IMR-90 (cell line): ENCODE data around the gene NGB. TPM values are rescaled to one million over a fixed set of nuclear protein-coding genes. Genes with fewer than 3 reads are reported as not detected.

Experiments used
- ATAC-seq: fragments of 200-7000 bp; cut with Tn5 transposase; 2 replicates; pipeline ENCODE4 v1.9.1; 2020; ENCODE audit warnings: low read depth, mild to moderate bottlenecking, moderate library complexity
- BruUV-seq: library from RNA; stranded (reverse); fragments of 400-500 nt; replicated peaks from 2 replicates; lab custom pipeline; 2021; lab: Mats Ljungman, UMichigan
- CTCF ChIA-PET: fragments of 300-600 bp; formaldehyde crosslinking; extraction: SDS; loops from one replicate; lab custom pipeline; 2021; ENCODE audit warnings: antibody characterized with exemption; lab: Yijun Ruan, JAX
- POLR2A ChIA-PET: fragments of 300-600 bp; sonication (Branson Sonifier 250); formaldehyde crosslinking; loops from one replicate; lab custom pipeline; 2022; ENCODE audit warnings: antibody characterized with exemption; ENCODE audit not compliant: unreplicated experiment; lab: Charles Lee
- DNase-seq: peaks from one replicate; pipeline ENCODE4 v3.0.0; 2013
- H2AFZ ChIP-seq: replicated peaks from 2 replicates; pipeline ENCODE3; 2013; ENCODE audit warnings: low read length, mild to moderate bottlenecking; ENCODE audit not compliant: poor library complexity
- H2AK5ac ChIP-seq: 2 replicates; pipeline ENCODE4 v1.6.1; 2013; ENCODE audit warnings: low read depth, low read length, inconsistent platforms
- H2AK9ac ChIP-seq: replicated peaks from 2 replicates; pipeline ENCODE3; 2013; ENCODE audit warnings: mild to moderate bottlenecking, low read depth, low read length, moderate library complexity; ENCODE audit not compliant: poor library complexity
- H2BK120ac ChIP-seq: 2 replicates; pipeline ENCODE4 v1.6.1; 2013; ENCODE audit warnings: low read depth, low read length, inconsistent platforms
- H2BK15ac ChIP-seq: 3 replicates; pipeline ENCODE4 v1.6.1; 2013; ENCODE audit warnings: low read depth, low read length, inconsistent platforms
- H2BK20ac ChIP-seq: 2 replicates; pipeline ENCODE4 v1.6.1; 2013; ENCODE audit warnings: low read depth, mild to moderate bottlenecking, inconsistent platforms, low read length, moderate library complexity
- H2BK5ac ChIP-seq: 2 replicates; pipeline ENCODE4 v1.6.1; 2013; ENCODE audit warnings: mild to moderate bottlenecking, low read depth, low read length, inconsistent platforms; ENCODE audit not compliant: poor library complexity, severe bottlenecking
- H3K14ac ChIP-seq: replicated peaks from 2 replicates; pipeline ENCODE4 v1.6.1; 2013; ENCODE audit warnings: low read depth, low read length, inconsistent platforms
- H3K18ac ChIP-seq: 2 replicates; pipeline ENCODE4 v1.6.1; 2013; ENCODE audit warnings: low read depth, low read length, control low read depth
- H3K23ac ChIP-seq: 2 replicates; pipeline ENCODE4 v1.6.1; 2013; ENCODE audit warnings: low read depth, low read length, inconsistent platforms
- H3K27ac ChIP-seq: 2 replicates; pipeline ENCODE4 v1.5.1; 2013; ENCODE audit warnings: mild to moderate bottlenecking, control low read depth, low read length; ENCODE audit not compliant: insufficient read depth
- H3K27me3 ChIP-seq: 2 replicates; pipeline ENCODE4 v1.6.1; 2013; ENCODE audit warnings: low read length; ENCODE audit not compliant: control insufficient read depth, insufficient read depth
- H3K36me3 ChIP-seq: 2 replicates; pipeline ENCODE4 v1.6.1; 2013; ENCODE audit warnings: low read length, mixed read lengths; ENCODE audit not compliant: control insufficient read depth, insufficient read depth
- H3K4ac ChIP-seq: 2 replicates; pipeline ENCODE4 v1.6.1; 2013; ENCODE audit warnings: low read depth, low read length, inconsistent platforms
- H3K4me1 ChIP-seq: 2 replicates; pipeline ENCODE4 v1.6.1; 2013; ENCODE audit warnings: low read length, mixed read lengths; ENCODE audit not compliant: control insufficient read depth, insufficient read depth
- H3K4me2 ChIP-seq: 2 replicates; pipeline ENCODE4 v1.6.1; 2013; ENCODE audit warnings: low read depth, mild to moderate bottlenecking, control low read depth, low read length, moderate library complexity
- H3K4me3 ChIP-seq: 2 replicates; pipeline ENCODE4 v1.5.1; 2013; ENCODE audit warnings: low read depth, mild to moderate bottlenecking, control low read depth, low read length, moderate library complexity; ENCODE audit not compliant: insufficient read depth
- H3K56ac ChIP-seq: 2 replicates; pipeline ENCODE4 v1.6.1; 2013; ENCODE audit warnings: low read length, inconsistent platforms; ENCODE audit not compliant: insufficient read depth; ENCODE audit errors: extremely low read depth
- H3K79me1 ChIP-seq, 2 experiments: 2 replicates each; pipeline ENCODE4 v1.6.1; 2013; ENCODE audit warnings: low read length in 2 of 2, inconsistent platforms in 1 of 2, low read depth in 1 of 2
- H3K9ac ChIP-seq: 2 replicates; pipeline ENCODE4 v1.6.1; 2013; ENCODE audit warnings: low read depth, low read length, control low read depth
- H3K9me1 ChIP-seq: 2 replicates; pipeline ENCODE4 v1.6.1; 2013; ENCODE audit warnings: low read length, inconsistent platforms; ENCODE audit not compliant: insufficient read depth
- H3K9me3 ChIP-seq: 2 replicates; pipeline ENCODE4 v1.6.1; 2013; ENCODE audit warnings: low read length; ENCODE audit not compliant: control insufficient read depth, insufficient read depth
- H4K20me1 ChIP-seq: 2 replicates; pipeline ENCODE4 v1.6.1; 2013; ENCODE audit warnings: low read length, inconsistent platforms; ENCODE audit not compliant: insufficient read depth
- H4K5ac ChIP-seq: 2 replicates; pipeline ENCODE4 v1.6.1; 2013; ENCODE audit warnings: mild to moderate bottlenecking, low read depth, low read length, control low read depth
- H4K8ac ChIP-seq, 2 experiments: 2 replicates each; pipeline ENCODE4 v1.6.1; 2013; ENCODE audit warnings: low read depth in 2 of 2, low read length in 2 of 2, control low read depth in 1 of 2, inconsistent platforms in 1 of 2
- H4K91ac ChIP-seq: 2 replicates; pipeline ENCODE4 v1.6.1; 2013; ENCODE audit warnings: low read depth, low read length, inconsistent platforms; ENCODE audit not compliant: insufficient read depth
- BHLHE40 ChIP-seq: fragments of 150-350 bp; IDR thresholded peaks from 2 replicates; pipeline ENCODE4 v1.6.1; 2016; ENCODE audit warnings: mild to moderate bottlenecking, low read depth, low read length
- CEBPB ChIP-seq: IDR thresholded peaks from 2 replicates; pipeline ENCODE4 v1.6.1; 2012; ENCODE audit warnings: low read depth, low read length, improper control_type of control experiment
- CHD1 ChIP-seq: IDR thresholded peaks from 2 replicates; pipeline ENCODE4 v1.6.1; 2012; ENCODE audit warnings: low read depth, low read length, improper control_type of control experiment
- CTCF ChIP-seq: conservative IDR thresholded peaks from 2 replicates; pipeline ENCODE4 v1.5.1; 2012; ENCODE audit warnings: mild to moderate bottlenecking, low read depth, low read length, improper control_type of control experiment
- ELK1 ChIP-seq: fragments of 150-350 bp; IDR thresholded peaks from 2 replicates; pipeline ENCODE4 v1.6.1; 2016; ENCODE audit warnings: low read depth, mild to moderate bottlenecking, low read length, moderate library complexity, borderline replicate concordance
- FOS ChIP-seq: fragments of 150-350 bp; IDR thresholded peaks from 2 replicates; pipeline ENCODE4 v1.6.1; 2016; ENCODE audit warnings: low read depth, low read length
- MAFK ChIP-seq: IDR thresholded peaks from 2 replicates; pipeline ENCODE4 v1.6.1; 2012; ENCODE audit warnings: low read depth, low read length, improper control_type of control experiment
- MAZ ChIP-seq: IDR thresholded peaks from 2 replicates; pipeline ENCODE4 v1.6.1; 2012; ENCODE audit warnings: low read depth, mild to moderate bottlenecking, low read length, improper control_type of control experiment, moderate library complexity, borderline replicate concordance
- MXI1 ChIP-seq: IDR thresholded peaks from 2 replicates; pipeline ENCODE4 v1.6.1; 2012; ENCODE audit warnings: low read depth, mild to moderate bottlenecking, low read length, moderate library complexity, borderline replicate concordance
- NFE2L2 ChIP-seq: fragments of 150-350 bp; IDR thresholded peaks from 2 replicates; pipeline ENCODE4 v1.6.1; 2016; ENCODE audit warnings: low read depth, mild to moderate bottlenecking, low read length
- POLR2A ChIP-seq: IDR thresholded peaks from 2 replicates; pipeline ENCODE4 v1.6.1; 2012; ENCODE audit warnings: mild to moderate bottlenecking, low read depth, low read length
- RAD21 ChIP-seq: IDR thresholded peaks from 2 replicates; pipeline ENCODE4 v1.6.1; 2012; ENCODE audit warnings: low read length, improper control_type of control experiment
- RCOR1 ChIP-seq: IDR thresholded peaks from 2 replicates; pipeline ENCODE4 v1.6.1; 2012; ENCODE audit warnings: mild to moderate bottlenecking, low read length, improper control_type of control experiment; ENCODE audit not compliant: insufficient replicate concordance
- RFX5 ChIP-seq: IDR thresholded peaks from 2 replicates; pipeline ENCODE4 v1.8.0; 2012; ENCODE audit warnings: low read depth, mild to moderate bottlenecking, low read length, moderate library complexity
- SMC3 ChIP-seq: fragments of 150-350 bp; IDR thresholded peaks from 2 replicates; pipeline ENCODE4 v1.6.1; 2016; ENCODE audit warnings: low read depth, mild to moderate bottlenecking, antibody characterized with exemption, low read length, moderate library complexity
- USF2 ChIP-seq: fragments of 150-350 bp; IDR thresholded peaks from 2 replicates; pipeline ENCODE4 v1.6.1; 2017; ENCODE audit warnings: mild to moderate bottlenecking, antibody characterized with exemption, low read length, low read depth
- WGBS, 2 experiments: methylation state at CpG; one replicate each; pipeline versions ENCODE4 v1.1.5 to v1.1.7; 2013; ENCODE audit warnings: missing lambda C conversion rate in 2 of 2; ENCODE audit not compliant: insufficient read length in 1 of 2; ENCODE audit errors: extremely low coverage in 2 of 2; 5-methylcytosine and 5-hydroxymethylcytosine counted together
- dilution Hi-C: fragments of 300-500 bp; cut with HindIII; formaldehyde crosslinking; loops from one replicate; pipeline ENCODE4 v1.14.3; 2018; ENCODE audit warnings: low sequenced_read_pairs; ENCODE audit not compliant: unreplicated experiment
- in situ Hi-C: fragments of 300-500 bp; cut with MboI; formaldehyde crosslinking; loops from 3 replicates; pipeline ENCODE4 v1.14.3; 2019; ENCODE audit warnings: low sequenced_read_pairs, inconsistent platforms, mixed read lengths
- intact Hi-C: fragments of 100-400 bp; cut with micrococcal nuclease; formaldehyde crosslinking; loops from 2 replicates; pipeline ENCODE4 v1.10.0; 2022
- polyA plus RNA-seq, 3 experiments: library from polyadenylated mRNA; depleted of rRNA; stranded (reverse); fragments of >200 nt; gene quantifications; 2 replicates each; pipeline ENCODE4 v1.2.3, GENCODE V29; 2012; ENCODE audit warnings: low replicate concordance in 1 of 3
- total RNA-seq: library from RNA; depleted of rRNA; stranded (reverse); fragments of >200 nt; gene quantifications from 2 replicates; pipeline ENCODE4 v1.2.3, GENCODE V29; 2012

The NGB gene
- total and polyA plus RNA-seq, 2 of the 4 experiments (the other 2 are of a cell fraction): not detected

GRCh38 chr14:77301103-77301502 is 30.1 kb upstream of the NGB start:
- Histone ChIP-seq H2BK5ac (no peak overlapping the region), H3K36me3 (peaks cover 9% of the 10 kb centered on the region), H3K18ac (no peak overlapping the region), H3K4me2 (no peak overlapping the region), H3K79me1 (peaks cover 6 to 15% of the 10 kb centered on the region in 2 experiments), H3K27me3 (no peaks in the 10 kb centered on the region), H3K9me1 (peaks cover 15% of the 10 kb centered on the region), H3K56ac (no peak overlapping the region), H3K14ac (no peak overlapping the region), H2BK20ac (no peak overlapping the region), H3K4me3 (no peak overlapping the region), H2AK9ac (peak overlapping the region; percentile 37), H4K8ac (no peak overlapping the region), H3K23ac (no peak overlapping the region), H3K4ac (peak overlapping the region; percentile 7; the same call in 1 of the 2 replicates), H4K20me1 (peaks cover 9% of the 10 kb centered on the region; the same call in 1 of the 2 replicates), H2AK5ac (peak overlapping the region; percentile 76), H2BK120ac (peak overlapping the region; percentile 22; the same call in 1 of the 2 replicates), H3K27ac (no peak overlapping the region), H2AFZ (peak overlapping the region; percentile 51), H4K91ac (no peak overlapping the region), H3K9me3 (no peaks in the 10 kb centered on the region), H3K4me1 (peaks cover 10% of the 10 kb centered on the region), H3K9ac (no peak overlapping the region), H4K5ac (no peak overlapping the region), H2BK15ac (no peak overlapping the region)
- CTCF ChIA-PET: interaction anchor here (0.8 to 7.0 kb wide), 5 partner anchors 13 to 137 kb away, joined by 3 to 116 read pairs (median 3); no protein-coding TSS in a partner anchor
- BruUV-seq: no TSS peak
- dilution Hi-C loops (no loop called here), intact Hi-C loops (loop anchor here (1.0 to 5.0 kb wide), 4 partner anchors 15 to 429 kb away; partner anchors contain the start of gene AHSA1), in situ Hi-C loops (loop anchor here (25.0 kb wide), 1 partner anchor 414 kb away; no protein-coding TSS in a partner anchor)
- WGBS, 2 experiments: 12% methylated on average over 5 of the region's 10 CpGs; no CpG with 5 or more reads in 1 of the 2 experiments
- TF ChIP-seq FOS (no peak), CTCF (peak; percentile 91), USF2 (no peak), RFX5 (no peak), CHD1 (no peak), BHLHE40 (no peak), MAZ (no peak), CEBPB (no peak), NFE2L2 (no peak), MXI1 (no peak), RAD21 (peak; percentile 86), POLR2A (no peak), ELK1 (no peak), SMC3 (peak; percentile 93), RCOR1 (no peak), MAFK (no peak)
- POLR2A ChIA-PET: no interaction called here
- ATAC-seq (peak; percentile 81), DNase-seq (peak; percentile 85)
